Peyer's patch (tissue), 4 donors: ENCODE data around the gene PPP2R3C. TPM values are rescaled to one million over a fixed set of nuclear protein-coding genes. Genes with fewer than 3 reads are reported as not detected.
"Not testable (repeated sequence)": the region's sequence is repeated elsewhere in the genome, so short reads cannot be mapped to it uniquely, and the experiment has no call there.

Experiments
- DNase-seq, 3 donors: peaks; one replicate each; pipeline ENCODE4 v3.0.0-alpha.2; 2017 to 2019
- H3K27ac ChIP-seq, 4 donors: fragments of 200-600 bp; sonication (generic); one replicate each; pipeline ENCODE4 v1.5.1; 2016 to 2019
- H3K27me3 ChIP-seq, 2 donors: fragments of 200-600 bp; sonication (generic); one replicate each; pipeline ENCODE4 v1.5.1; 2019
- H3K36me3 ChIP-seq, 3 donors: fragments of 200-600 bp; sonication (generic); one replicate each; pipeline ENCODE4 v1.5.1; 2016 to 2019
- H3K4me1 ChIP-seq, 4 donors: fragments of 200-600 bp; sonication (generic); one replicate each; pipeline ENCODE4 v1.5.1; 2016 to 2019
- H3K4me3 ChIP-seq, 4 donors: fragments of 200-600 bp; sonication (generic); 1 replicate in 3 of 4; 2 replicates in 1 of 4; pipeline ENCODE4 v1.5.1; 2016 to 2019; ENCODE audit warnings: mild to moderate bottlenecking in 1 of 4
- H3K9me3 ChIP-seq, 4 donors: fragments of 200-600 bp; sonication (generic); one replicate each; pipeline ENCODE4 v1.5.1; 2016 to 2019; ENCODE audit warnings: mild to moderate bottlenecking in 1 of 4
- POLR2A ChIP-seq, 2 donors: fragments of 450-650 bp; IDR thresholded peaks; one replicate each; pipeline ENCODE4 v1.5.1; 2017; ENCODE audit warnings: antibody characterized with exemption in 2 of 2, mild to moderate bottlenecking in 2 of 2, moderate library complexity in 2 of 2
- total RNA-seq, 4 donors: library from RNA; depleted of rRNA; stranded (reverse); fragments of >200 nt; gene quantifications; one replicate each; pipeline ENCODE4 v1.1.0, GENCODE V29; 2016
- TF ChIP-seq, protein P1 (sequence below), 6 experiments: fragments of 450-650 bp in 4 of 6; fragments of 200-600 bp in 2 of 6; sonication (generic) in 1 of 6; IDR thresholded peaks; one replicate each; pipeline ENCODE4 v1.5.1; 2017 to 2019; ENCODE audit warnings: antibody characterized with exemption in 6 of 6, mild to moderate bottlenecking in 3 of 6, moderate library complexity in 1 of 6

The PPP2R3C gene
- total RNA-seq, 4 donors from 2014 or later: 20.1 to 44.6 (median 33.6) TPM

GRCh38 chr14:35159742-35160409 lies 38.1 kb upstream of the PPP2R3C start:
- Histone ChIP-seq H3K9me3 (no peaks in the 10 kb centered on the region), H3K27me3 (no peaks in the 10 kb centered on the region), H3K36me3 (peaks cover 0 to 9% (median 0%) of the 10 kb centered on the region in 3 donors), H3K4me1 (peaks cover 0 to 4% (median 0%) of the 10 kb centered on the region in 4 donors), H3K4me3 (no peak overlapping the region), H3K27ac (peak overlapping the region in 3 of 4 donors; percentile 2 to 65 (median 42))
- TF ChIP-seq POLR2A (IDR thresholded peaks at IDR 0.05): no peak
- TF ChIP-seq, protein P1, sequence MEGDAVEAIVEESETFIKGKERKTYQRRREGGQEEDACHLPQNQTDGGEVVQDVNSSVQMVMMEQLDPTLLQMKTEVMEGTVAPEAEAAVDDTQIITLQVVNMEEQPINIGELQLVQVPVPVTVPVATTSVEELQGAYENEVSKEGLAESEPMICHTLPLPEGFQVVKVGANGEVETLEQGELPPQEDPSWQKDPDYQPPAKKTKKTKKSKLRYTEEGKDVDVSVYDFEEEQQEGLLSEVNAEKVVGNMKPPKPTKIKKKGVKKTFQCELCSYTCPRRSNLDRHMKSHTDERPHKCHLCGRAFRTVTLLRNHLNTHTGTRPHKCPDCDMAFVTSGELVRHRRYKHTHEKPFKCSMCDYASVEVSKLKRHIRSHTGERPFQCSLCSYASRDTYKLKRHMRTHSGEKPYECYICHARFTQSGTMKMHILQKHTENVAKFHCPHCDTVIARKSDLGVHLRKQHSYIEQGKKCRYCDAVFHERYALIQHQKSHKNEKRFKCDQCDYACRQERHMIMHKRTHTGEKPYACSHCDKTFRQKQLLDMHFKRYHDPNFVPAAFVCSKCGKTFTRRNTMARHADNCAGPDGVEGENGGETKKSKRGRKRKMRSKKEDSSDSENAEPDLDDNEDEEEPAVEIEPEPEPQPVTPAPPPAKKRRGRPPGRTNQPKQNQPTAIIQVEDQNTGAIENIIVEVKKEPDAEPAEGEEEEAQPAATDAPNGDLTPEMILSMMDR (IDR thresholded peaks at IDR 0.05): no peak
- no peak for DNase-seq

DNA sequence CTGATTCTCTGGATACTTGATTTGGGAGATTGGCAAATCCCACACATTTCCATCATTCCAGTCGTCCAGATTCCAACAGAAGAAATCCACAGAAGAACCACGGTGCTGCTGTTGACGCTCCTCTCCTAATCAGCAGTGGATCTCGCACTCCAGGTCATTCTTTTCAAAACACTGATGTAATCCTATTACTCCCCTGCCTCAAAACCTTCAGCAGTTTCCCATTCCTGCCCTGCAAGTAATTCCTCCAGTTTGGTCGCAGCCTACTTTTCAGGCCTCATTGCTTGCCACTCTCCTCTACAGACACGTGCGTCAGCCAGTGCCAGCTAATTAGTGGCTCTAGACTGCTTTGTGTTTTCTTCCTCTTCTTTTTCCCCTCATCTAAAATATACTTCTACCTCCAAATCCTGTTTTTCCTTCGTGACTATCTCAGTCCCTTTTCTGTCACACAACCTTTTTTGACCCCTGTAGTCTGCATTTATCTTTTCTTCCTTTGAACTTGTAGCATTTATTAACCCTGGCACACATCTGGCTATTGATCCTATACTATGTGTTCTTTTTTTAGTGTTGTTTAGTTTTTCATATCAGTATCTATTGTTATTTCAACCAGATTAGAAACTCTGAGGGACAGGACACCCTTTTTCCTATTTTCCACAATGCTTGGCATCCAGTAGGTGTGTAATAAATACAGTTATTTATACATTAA lies 37.3 kb upstream of the PPP2R3C start:
- Histone ChIP-seq H3K27me3 (no peaks in the 10 kb centered on the region), H3K9me3 (no peaks in the 10 kb centered on the region), H3K27ac (peak overlapping the region in 2 of 4 donors; percentile 42 to 65), H3K4me3 (no peak overlapping the region), H3K4me1 (peaks cover 0 to 4% (median 0%) of the 10 kb centered on the region in 4 donors), H3K36me3 (peaks cover 0 to 9% (median 0%) of the 10 kb centered on the region in 3 donors)
- TF ChIP-seq, protein P1 (IDR thresholded peaks at IDR 0.05): no peak
- no peak for TF ChIP-seq POLR2A (IDR thresholded peaks at IDR 0.05)
- no peak for DNase-seq

DNA sequence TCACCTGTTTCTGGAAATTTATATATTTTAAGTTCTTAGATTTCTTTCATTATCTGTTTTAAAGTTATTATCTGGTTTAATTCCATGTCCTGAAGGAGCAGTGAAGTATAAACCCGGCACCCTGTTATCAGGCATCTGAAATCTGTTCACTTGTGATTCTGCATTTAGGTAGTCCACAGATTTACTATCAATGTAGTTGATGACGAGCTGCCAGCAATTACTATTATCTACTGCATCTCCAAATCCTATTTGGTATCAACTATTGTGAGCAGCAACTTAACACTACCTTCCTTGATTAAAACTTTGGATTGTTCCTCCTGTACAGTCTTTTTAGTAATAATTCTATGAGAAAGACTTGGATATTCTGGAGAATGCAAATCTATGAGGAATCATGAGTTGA lies 36.7 kb upstream of the PPP2R3C start:
- Histone ChIP-seq H3K4me3 (no peak overlapping the region), H3K4me1 (peaks cover 0 to 4% (median 0%) of the 10 kb centered on the region in 4 donors), H3K27ac (no peak overlapping the region), H3K9me3 (no peaks in the 10 kb centered on the region), H3K27me3 (no peaks in the 10 kb centered on the region), H3K36me3 (peaks cover 0 to 9% (median 0%) of the 10 kb centered on the region in 3 donors)
- TF ChIP-seq, protein P1 (IDR thresholded peaks at IDR 0.05): no peak
- TF ChIP-seq POLR2A (IDR thresholded peaks at IDR 0.05): no peak
- no peak for DNase-seq

DNA sequence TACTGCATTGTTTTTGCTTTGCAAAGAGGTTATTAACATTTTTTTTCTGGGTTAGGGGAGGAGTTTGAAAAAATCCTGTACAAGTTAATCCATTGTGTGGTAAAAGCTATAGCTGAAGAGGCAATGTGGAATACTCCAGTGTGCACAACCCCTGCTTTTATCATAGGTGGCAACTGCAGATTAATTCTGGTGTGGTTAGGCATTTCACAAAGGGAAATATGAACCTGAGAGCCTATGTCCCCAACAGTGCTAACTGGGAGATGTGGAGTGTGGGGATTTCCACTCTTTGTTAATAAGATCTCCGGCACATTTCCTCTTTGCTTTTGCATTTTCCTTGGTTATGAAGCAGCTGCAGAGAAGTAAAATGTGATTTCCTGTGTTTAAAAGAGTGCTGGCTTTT lies 34.2 kb upstream of the PPP2R3C start:
- Histone ChIP-seq H3K4me3 (no peak overlapping the region), H3K27me3 (no peaks in the 10 kb centered on the region), H3K4me1 (peaks cover 0 to 4% (median 0%) of the 10 kb centered on the region in 4 donors), H3K36me3 (peaks cover 0 to 9% (median 0%) of the 10 kb centered on the region in 3 donors), H3K27ac (no peak overlapping the region), H3K9me3 (no peaks in the 10 kb centered on the region)
- no peak for TF ChIP-seq POLR2A (IDR thresholded peaks at IDR 0.05)
- DNase-seq: no peak

DNA sequence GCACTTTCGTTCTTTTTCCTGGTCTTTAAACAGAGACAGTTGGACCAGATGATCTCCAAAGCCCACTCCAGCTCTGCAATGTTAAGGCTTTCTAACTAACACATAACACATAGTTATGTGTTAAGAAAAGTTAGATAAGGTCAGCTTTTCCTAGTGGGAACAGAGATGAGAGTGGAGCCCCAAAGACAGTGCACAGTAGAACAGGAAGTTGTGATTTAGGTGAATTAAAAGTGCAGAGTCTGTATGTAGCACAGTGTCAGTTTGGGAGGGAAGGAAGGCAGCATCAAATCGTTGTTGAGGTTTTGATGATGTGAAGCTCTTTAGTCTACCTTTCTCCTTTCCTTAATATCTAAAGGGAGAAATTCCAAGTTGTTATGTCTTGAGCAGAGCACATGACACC lies 32.2 kb upstream of the PPP2R3C start:
- H3K4me3 ChIP-seq: no peak overlapping the region
- no peaks in the 10 kb centered on the region for H3K27me3 ChIP-seq
- no peak for DNase-seq
- peaks cover 0 to 5% (median 0%) of the 10 kb centered on the region in 3 donors for H3K36me3 ChIP-seq
- no peaks in the 10 kb centered on the region for H3K4me1 ChIP-seq
- no peaks in the 10 kb centered on the region for H3K9me3 ChIP-seq
- no peak overlapping the region for H3K27ac ChIP-seq
- no peak for TF ChIP-seq POLR2A (IDR thresholded peaks at IDR 0.05)
- TF ChIP-seq, protein P1 (IDR thresholded peaks at IDR 0.05): no peak

GRCh38 chr14:35152531-35152930 lies 30.7 kb upstream of the PPP2R3C start:
- not testable (repeated sequence) for H3K27ac ChIP-seq, H3K9me3 ChIP-seq, H3K4me1 ChIP-seq, H3K4me3 ChIP-seq, H3K36me3 ChIP-seq, DNase-seq, H3K27me3 ChIP-seq
